Neuron (in vitro differentiated cells): ENCODE results near the gene MYH7.

Source experiments
- H2AFZ ChIP-seq: one replicate; pipeline ENCODE4 v1.6.1; 2013; ENCODE audit warnings: low read depth, mild to moderate bottlenecking, inconsistent platforms, low read length, moderate library complexity
- H3K27me3 ChIP-seq: one replicate; pipeline ENCODE4 v1.6.1; 2013; ENCODE audit warnings: low read length; ENCODE audit not compliant: insufficient read depth
- H3K36me3 ChIP-seq: one replicate; pipeline ENCODE4 v1.6.1; 2013; ENCODE audit warnings: low read length; ENCODE audit not compliant: insufficient read depth
- H3K4me1 ChIP-seq: one replicate; pipeline ENCODE4 v1.6.1; 2013; ENCODE audit warnings: low read length; ENCODE audit not compliant: insufficient read depth
- H3K4me3 ChIP-seq: 2 replicates; pipeline ENCODE4 v1.5.1; 2013; ENCODE audit warnings: mild to moderate bottlenecking, low read length, moderate library complexity
- H3K9me3 ChIP-seq: one replicate; pipeline ENCODE4 v1.6.1; 2013; ENCODE audit warnings: low read length

The MYH7 gene

DNA sequence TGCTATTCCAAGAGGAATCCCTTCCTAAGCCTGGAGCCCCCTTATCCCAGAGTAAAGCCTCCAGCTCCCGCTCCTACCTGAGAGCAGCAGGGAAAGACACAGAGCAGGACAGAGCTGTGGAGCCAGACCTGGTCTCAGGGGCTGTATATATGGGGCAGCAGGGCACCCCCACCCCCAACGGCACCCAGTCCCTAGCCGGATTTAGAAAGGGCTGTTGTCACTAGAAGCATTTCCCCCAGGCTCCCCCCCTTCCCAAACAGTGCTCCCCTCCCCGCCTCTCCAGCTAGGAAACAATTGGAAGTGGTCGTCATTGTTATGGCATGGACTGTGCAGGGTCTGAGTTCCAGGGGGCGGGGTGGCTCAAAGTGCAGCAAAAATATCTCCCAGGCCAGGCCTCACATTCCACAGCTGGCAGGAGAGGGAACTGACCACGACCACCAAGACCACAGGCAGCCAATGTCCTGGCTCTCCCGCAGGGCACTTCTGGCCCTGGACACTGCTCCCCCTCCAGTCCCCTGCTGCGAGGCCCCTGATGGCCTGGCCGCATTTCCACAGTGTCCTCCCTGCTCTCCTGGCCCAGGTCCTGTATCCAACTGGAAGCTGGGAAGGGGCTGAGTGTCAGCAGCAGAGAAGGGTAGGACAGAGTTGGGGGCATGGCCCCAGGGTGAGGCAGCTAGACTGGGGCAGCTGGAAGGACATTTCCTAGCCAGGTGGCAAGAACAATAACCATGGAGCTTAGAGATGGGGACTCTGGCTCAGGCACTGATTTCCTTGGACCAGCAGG, at the start of gene MYH7:
Gene MYH7 (minus strand): TSS at position 118 of the 784 bp plus-strand sequence. CDS start 1,928 bp downstream, outside the sequence.
- Histone ChIP-seq H3K36me3 (no peaks in the 10 kb centered on the region), H3K27me3 (no peaks in the 10 kb centered on the region), H3K9me3 (no peaks in the 10 kb centered on the region), H3K4me3 (no peak within 1 kb of the TSS), H2AFZ (no peak within 1 kb of the TSS), H3K4me1 (peaks cover 50% of the 10 kb centered on the region)

DNA sequence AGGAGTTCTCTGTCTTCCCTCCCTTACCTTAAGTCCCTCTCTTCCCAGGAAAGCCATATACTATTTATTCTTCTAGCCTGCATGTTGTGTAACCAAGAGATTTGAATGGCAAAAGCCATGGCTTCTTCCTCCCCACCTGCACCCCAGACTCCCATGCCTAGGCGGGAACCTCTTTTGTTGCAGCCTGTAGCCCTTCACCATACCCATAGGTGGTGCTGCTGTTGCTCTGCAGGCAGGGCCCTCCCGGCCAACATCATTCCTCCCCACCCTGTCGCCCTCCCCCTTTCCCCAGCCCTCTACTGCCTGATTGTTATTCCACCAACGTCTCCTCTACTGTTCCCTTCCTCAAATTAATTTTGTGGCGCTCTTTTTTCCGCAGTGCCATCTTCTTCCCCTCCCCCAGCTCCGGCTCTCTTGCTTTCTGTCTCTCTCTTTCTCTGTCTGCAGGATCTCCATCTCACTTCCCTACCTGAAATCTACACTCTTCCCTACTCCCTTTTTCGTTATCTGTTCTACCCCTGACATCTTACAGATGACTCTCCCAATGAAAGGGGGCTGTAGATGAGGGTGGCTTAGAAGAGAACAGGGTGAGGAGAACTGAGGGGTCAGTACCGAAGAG, 47.9 kb upstream of the MYH7 start:
- H3K9me3 ChIP-seq, result no peaks in the 10 kb centered on the region
- H3K36me3 ChIP-seq, result peaks cover 6% of the 10 kb centered on the region
- H3K27me3 ChIP-seq, result no peaks in the 10 kb centered on the region
- H2AFZ ChIP-seq, result no peak overlapping the region
- no peak overlapping the region for H3K4me3 ChIP-seq
- H3K4me1 ChIP-seq, result peaks cover 13% of the 10 kb centered on the region

DNA sequence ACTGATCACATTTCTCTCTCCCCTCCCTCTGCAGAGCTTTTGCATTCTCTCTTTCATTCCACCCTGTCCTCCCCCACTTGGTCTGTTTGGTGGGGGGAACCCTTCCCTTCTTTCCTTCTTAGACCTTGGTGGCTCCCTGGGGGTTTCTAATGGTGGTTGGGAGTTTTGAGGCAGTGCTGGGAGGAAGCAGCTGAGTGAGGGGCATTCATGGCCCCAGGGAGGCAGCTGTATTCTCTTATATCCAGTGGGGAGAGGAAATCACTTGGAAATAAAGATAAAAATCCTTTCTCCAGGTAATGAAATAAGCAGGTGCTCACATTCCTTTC, 47.3 kb upstream of the MYH7 start:
- Histone ChIP-seq H3K4me3 (no peak overlapping the region), H2AFZ (no peak overlapping the region), H3K4me1 (peaks cover 13% of the 10 kb centered on the region), H3K27me3 (no peaks in the 10 kb centered on the region), H3K36me3 (peaks cover 10% of the 10 kb centered on the region), H3K9me3 (no peaks in the 10 kb centered on the region)

DNA sequence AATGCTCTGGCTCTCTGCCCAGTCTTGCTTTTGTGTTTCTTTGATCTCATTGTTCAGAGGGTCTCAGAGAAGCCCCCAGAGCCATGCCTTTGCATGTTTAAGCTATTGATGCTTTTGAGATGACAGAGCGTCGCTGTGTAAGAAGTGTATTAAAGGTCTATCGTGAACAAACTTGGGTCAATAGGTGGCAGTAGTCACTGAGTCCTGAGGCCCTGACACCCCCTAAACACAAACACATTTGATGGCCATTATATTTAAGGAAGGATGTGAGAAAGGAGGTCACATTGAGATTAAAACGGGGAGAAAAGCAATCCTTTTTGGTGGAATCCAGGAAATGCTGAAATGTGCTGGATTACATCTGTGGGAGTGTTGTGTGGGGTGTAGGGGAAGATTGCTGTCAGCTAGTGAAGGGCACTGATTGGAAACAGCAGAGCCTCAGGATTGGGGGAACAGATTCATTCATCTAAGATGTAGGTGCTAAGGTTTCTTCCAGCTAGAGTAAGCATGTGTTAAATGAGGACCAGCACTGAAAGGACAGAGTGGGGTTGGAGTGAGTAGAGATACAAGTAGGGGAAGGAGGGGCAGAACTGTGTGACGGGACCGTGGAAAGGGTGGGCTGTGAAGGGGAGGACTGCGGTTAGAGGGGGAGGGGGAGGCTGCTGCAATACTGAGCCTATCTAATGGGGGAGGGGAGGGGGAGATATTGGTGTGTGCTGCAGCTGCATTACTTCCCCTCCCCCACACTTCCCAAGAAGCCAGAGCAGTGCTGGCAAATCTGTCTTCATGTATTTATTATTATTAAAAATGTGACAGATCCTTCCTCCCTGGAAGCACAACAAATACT, 46.7 kb upstream of the MYH7 start:
- H3K4me3 ChIP-seq, result no peak overlapping the region
- peaks cover 16% of the 10 kb centered on the region for H3K36me3 ChIP-seq
- no peaks in the 10 kb centered on the region for H3K9me3 ChIP-seq
- H2AFZ ChIP-seq, result no peak overlapping the region
- peaks cover 13% of the 10 kb centered on the region for H3K4me1 ChIP-seq
- H3K27me3 ChIP-seq, result no peaks in the 10 kb centered on the region

DNA sequence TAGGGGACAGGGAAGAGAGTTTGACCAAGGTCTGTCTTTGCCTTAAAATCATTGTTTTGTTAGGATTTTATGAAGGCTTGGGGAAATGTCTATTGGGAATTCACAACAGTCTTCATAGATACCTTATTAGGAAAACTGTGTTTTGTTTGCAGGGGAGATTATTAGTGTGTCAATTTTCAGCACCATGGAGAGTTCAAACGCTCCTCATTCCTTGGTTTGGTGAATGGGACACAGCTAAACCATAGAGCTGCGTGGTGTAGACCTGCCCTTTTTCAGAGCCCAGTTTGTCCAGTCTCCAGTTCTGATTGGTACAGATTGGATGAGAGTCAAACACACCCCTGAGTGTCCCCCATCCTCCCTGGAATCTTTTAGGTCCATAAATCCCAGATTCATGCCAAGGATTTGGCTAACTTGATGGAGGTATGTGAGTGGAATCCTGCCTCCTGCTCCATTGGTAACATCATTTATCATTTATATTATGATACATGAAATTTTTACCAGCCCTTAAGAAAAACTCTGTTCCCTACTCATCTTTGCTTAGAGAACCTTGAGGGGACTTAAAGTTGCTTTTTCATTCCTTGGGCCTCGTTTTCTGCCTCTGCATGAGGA, 46.0 kb upstream of the MYH7 start:
- Histone ChIP-seq H3K9me3 (no peaks in the 10 kb centered on the region), H3K4me1 (peaks cover 13% of the 10 kb centered on the region), H3K36me3 (peaks cover 24% of the 10 kb centered on the region), H3K4me3 (no peak overlapping the region), H3K27me3 (no peaks in the 10 kb centered on the region), H2AFZ (no peak overlapping the region)

DNA sequence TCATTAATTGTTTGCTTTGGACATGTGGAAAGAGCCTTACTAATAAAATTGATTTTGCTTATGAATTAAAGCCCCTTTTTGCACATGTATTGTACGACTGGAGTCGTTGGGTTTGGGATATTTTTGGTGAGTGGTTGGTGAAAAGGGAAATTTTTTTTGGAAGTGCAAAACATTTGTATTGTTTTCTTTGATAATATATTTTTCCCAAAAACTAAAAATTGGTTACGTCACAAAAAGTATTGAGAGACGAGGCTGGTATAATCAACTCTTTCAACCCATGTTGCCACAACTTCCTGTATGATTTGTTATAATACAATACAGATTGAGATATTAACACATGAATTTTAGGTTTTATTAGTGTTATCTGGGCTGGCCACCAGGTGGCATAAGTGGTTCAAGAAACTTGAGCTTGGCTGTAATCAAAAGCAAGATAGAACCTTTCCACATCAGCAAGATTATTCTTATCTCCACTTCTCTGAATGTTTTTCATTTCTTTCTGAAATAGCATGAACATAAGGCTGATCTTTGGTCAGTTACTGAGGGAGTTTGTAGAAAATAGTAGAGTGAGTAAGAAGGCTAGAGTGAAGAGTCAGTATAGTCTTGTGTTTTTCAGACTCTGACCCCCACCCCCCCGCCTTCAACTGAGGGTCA, 42.8 kb upstream of the MYH7 start:
- H2AFZ ChIP-seq, result no peak overlapping the region
- H3K9me3 ChIP-seq, result no peaks in the 10 kb centered on the region
- peaks cover 45% of the 10 kb centered on the region for H3K36me3 ChIP-seq
- H3K4me3 ChIP-seq, result no peak overlapping the region
- peaks cover 11% of the 10 kb centered on the region for H3K4me1 ChIP-seq
- no peaks in the 10 kb centered on the region for H3K27me3 ChIP-seq

DNA sequence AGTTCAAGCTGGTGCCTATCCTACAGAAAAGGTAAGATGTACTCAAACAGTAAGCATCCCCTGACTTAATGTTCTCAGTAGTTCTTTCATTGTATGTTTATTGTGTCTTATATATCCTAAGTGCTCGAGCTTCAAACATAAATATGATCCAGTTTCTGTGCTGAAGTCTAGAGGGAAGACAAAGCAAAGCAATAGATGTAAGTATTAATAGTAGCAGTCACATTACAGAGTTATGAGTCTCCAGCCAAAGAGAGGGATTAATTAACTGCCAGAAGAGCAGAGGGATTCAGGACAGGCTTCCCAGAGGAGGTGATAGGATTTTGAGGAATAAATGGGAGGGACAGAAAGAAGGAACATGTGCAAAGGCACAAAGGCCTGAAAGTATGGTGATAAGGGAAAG, 35.5 kb upstream of the MYH7 start:
- H3K9me3 ChIP-seq, result no peaks in the 10 kb centered on the region
- no peak overlapping the region for H2AFZ ChIP-seq
- peak overlapping the region; percentile 90 for H3K4me3 ChIP-seq
- H3K36me3 ChIP-seq, result peaks cover 35% of the 10 kb centered on the region
- peaks cover 8% of the 10 kb centered on the region for H3K4me1 ChIP-seq
- no peaks in the 10 kb centered on the region for H3K27me3 ChIP-seq

DNA sequence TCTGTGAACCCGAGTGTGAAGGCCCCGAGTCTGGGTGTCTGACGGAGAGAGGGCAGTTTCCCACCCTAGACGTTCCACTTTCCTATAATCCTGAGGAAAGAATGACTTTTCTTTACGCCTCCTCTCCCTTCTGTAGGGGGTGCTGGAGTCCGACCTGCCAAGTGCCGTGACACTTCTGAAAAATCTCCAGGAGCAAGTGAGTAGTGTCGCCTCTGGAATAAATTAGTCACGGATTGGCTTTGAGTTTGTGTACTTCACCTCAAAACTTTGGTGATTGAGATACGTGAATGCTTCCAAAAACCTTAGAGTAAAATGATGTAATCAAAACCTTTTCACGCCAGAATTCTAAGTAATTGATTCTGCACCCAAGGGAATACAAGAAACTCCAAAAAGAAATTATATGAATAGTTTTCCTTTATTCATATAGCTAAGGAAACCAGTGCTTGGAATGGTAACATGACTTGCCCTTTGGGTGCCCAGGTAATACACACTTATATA, 34.5 kb upstream of the MYH7 start:
- Histone ChIP-seq H3K27me3 (no peaks in the 10 kb centered on the region), H3K4me1 (peaks cover 8% of the 10 kb centered on the region), H3K36me3 (peaks cover 25% of the 10 kb centered on the region), H3K4me3 (peak overlapping the region; percentile 90), H2AFZ (peak overlapping the region; percentile 7), H3K9me3 (no peaks in the 10 kb centered on the region)

DNA sequence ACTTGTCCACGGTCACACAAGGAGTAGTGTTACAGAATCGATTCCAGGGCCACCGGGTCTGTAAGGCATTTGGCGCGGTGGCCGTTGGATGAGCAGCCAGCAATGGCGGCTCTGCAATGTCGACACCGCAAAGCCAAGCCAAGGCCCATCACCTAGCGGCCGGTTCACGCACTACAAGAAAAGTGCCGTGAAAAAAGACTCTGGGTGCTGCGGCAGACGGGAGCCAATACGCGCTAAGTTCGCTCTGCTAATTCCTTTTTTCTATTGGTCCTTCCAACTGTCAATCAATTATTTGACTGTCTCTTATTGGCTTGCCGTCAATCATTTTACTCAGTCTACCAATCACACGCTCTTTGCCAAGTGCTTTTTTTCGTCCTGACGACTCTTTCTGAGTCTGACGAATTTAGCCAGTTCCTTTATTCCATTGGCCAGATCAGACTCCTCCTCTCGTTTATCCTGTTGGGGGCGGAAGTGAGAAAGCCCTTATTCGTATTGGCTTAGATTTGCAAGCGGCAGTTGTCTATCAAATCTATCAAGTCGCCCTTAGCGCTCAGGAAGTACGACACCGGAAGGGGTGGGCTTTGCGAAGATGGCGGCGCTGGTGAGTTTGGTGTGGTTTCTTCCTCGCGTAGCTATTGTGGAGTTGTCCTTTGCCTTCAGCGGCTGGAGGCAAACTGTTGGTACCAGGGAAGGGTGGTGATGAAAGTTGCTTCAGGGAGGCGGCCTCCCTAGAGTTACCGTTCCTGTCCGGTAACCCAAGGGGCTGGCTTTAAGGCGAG, 33.9 kb upstream of the MYH7 start, which contains the start of gene NGDN:
Gene NGDN (plus strand): TSS at position 577 of the 779 bp plus-strand sequence. CDS start 13 bp downstream, at position 590.
- Histone ChIP-seq H3K4me1 (peaks cover 8% of the 10 kb centered on the region), H2AFZ (peak within 1 kb of the TSS; percentile 85), H3K36me3 (peaks cover 20% of the 10 kb centered on the region), H3K27me3 (no peaks in the 10 kb centered on the region), H3K4me3 (peak within 1 kb of the TSS; percentile 90), H3K9me3 (no peaks in the 10 kb centered on the region)

DNA sequence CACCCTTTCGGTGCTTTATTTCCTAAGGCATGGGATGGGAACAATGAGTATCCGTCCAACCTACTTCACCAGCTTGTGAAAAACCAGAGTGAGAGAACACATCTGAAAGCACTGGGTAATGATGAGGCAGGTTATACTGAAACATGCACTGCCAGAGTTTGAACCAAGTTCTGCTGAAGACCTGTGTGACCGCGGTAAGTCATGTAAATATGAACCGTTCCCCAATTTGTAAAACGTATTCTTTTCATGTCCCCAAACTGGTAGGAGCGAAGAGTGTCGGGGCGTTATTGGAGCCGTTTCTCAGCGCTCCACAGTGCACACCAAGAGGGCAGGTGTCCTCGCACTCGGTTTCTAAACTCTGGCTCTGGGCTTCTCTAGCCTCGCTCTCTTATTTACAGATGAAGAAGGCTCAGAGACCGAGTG, 33.3 kb upstream of the MYH7 start:
- H3K4me3 ChIP-seq, result peak overlapping the region; percentile 24
- no peaks in the 10 kb centered on the region for H3K9me3 ChIP-seq

DNA sequence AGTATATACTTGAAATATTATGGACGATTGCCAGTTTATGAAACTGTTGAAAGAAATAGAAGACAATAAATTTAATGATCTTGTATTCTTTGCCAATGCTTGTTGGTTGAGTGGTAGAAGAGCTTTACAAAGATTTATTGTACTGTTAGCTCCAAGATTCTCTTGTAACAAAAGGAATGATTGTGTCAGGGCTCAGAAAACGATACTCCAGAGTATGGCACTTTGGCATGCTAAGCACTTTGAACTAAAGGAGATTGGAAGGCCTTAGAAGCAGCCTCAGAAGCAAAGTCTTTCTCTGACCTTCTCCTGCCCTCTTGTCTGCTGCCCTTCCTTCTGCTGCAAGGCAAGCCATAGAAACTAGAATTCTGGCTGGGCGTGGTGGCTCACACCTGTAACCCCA, 29.8 kb upstream of the MYH7 start:
- H3K27me3 ChIP-seq, result no peaks in the 10 kb centered on the region
- no peaks in the 10 kb centered on the region for H3K9me3 ChIP-seq
- no peak overlapping the region for H3K4me3 ChIP-seq

More for the DNA sequence above, 33.3 kb upstream of the MYH7 start:
- H3K4me1 ChIP-seq, result peaks cover 8% of the 10 kb centered on the region
- peaks cover 16% of the 10 kb centered on the region for H3K36me3 ChIP-seq
- H2AFZ ChIP-seq, result peak overlapping the region; percentile 85
- H3K27me3 ChIP-seq, result no peaks in the 10 kb centered on the region

DNA sequence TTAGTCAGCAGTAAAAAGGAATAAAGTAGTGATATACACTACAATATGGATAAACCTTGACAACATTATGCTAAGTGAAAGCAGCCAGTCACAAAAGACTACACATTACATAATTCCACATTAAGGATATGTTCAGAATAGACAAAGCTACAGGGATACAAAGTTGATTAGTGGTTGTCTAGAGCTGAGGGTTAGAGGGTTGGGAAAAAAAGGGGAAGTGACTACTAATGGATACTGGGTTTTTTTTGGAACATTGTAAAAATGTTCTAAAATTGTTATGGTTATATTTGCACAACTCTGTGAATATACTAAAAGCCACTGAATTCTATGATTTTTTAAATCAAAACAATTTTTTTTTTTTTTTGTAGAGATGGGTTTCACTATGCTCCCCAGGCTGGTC, 29.2 kb upstream of the MYH7 start:
- no peak overlapping the region for H2AFZ ChIP-seq
- H3K36me3 ChIP-seq, result no peaks in the 10 kb centered on the region
- H3K9me3 ChIP-seq, result no peaks in the 10 kb centered on the region
- no peak overlapping the region for H3K4me3 ChIP-seq
- peaks cover 3% of the 10 kb centered on the region for H3K4me1 ChIP-seq
- no peaks in the 10 kb centered on the region for H3K27me3 ChIP-seq

More for the DNA sequence above, 29.8 kb upstream of the MYH7 start:
- Histone ChIP-seq H2AFZ (no peak overlapping the region), H3K4me1 (peaks cover 4% of the 10 kb centered on the region), H3K36me3 (no peaks in the 10 kb centered on the region)
